HEK293 (cell line): ENCODE data around the gene PPIL6.

ENCODE experiments used
- CTCF ChIP-seq: fragments of 450-650 bp; formaldehyde crosslinking; IDR thresholded peaks from 2 replicates; pipeline ENCODE4 v1.5.1; 2016; ENCODE audit warnings: missing biosample characterization, missing genetic modification characterization
- MYNN ChIP-seq: fragments of 450-650 bp; formaldehyde crosslinking; IDR thresholded peaks from 2 replicates; pipeline ENCODE4 v1.5.1; 2016; ENCODE audit warnings: missing biosample characterization, missing genetic modification characterization, borderline replicate concordance
- REPIN1 ChIP-seq: fragments of 450-650 bp; formaldehyde crosslinking; IDR thresholded peaks from 2 replicates; pipeline ENCODE4 v1.5.1; 2017; ENCODE audit warnings: missing biosample characterization, missing genetic modification characterization, low read depth
- YY1 ChIP-seq: fragments of 450-650 bp; formaldehyde crosslinking; IDR thresholded peaks from 2 replicates; pipeline ENCODE4 v1.5.1; 2018; ENCODE audit warnings: missing biosample characterization, missing genetic modification characterization
- ZNF133 ChIP-seq: fragments of 450-650 bp; formaldehyde crosslinking; IDR thresholded peaks from 2 replicates; pipeline ENCODE4 v1.5.1; 2016; ENCODE audit warnings: missing biosample characterization, missing genetic modification characterization
- ZNF335 ChIP-seq: fragments of 450-650 bp; formaldehyde crosslinking; conservative IDR thresholded peaks from 2 replicates; pipeline ENCODE4 v1.5.1; 2016; ENCODE audit warnings: missing biosample characterization, missing genetic modification characterization
- ZNF664 ChIP-seq: fragments of 450-650 bp; formaldehyde crosslinking; IDR thresholded peaks from 2 replicates; pipeline ENCODE4 v1.5.1; 2016; ENCODE audit warnings: missing biosample characterization, missing genetic modification characterization
- ZNF670 ChIP-seq: fragments of 450-650 bp; formaldehyde crosslinking; IDR thresholded peaks from 2 replicates; pipeline ENCODE4 v1.5.1; 2016; ENCODE audit warnings: missing biosample characterization, missing genetic modification characterization, low read depth
- ZNF76 ChIP-seq: fragments of 450-650 bp; formaldehyde crosslinking; IDR thresholded peaks from 2 replicates; pipeline ENCODE4; 2016; ENCODE audit warnings: low read depth, missing biosample characterization, missing genetic modification characterization, borderline replicate concordance
- ZNF768 ChIP-seq: fragments of 450-650 bp; formaldehyde crosslinking; IDR thresholded peaks from 2 replicates; pipeline ENCODE4 v1.5.1; 2018; ENCODE audit warnings: missing biosample characterization, mild to moderate bottlenecking, missing genetic modification characterization
- TF ChIP-seq, protein P1 (sequence below): fragments of 450-650 bp; formaldehyde crosslinking; IDR thresholded peaks from 2 replicates; pipeline ENCODE4 v1.5.1; 2016; ENCODE audit warnings: missing biosample characterization, missing genetic modification characterization
- TF ChIP-seq, protein P2 (sequence below): fragments of 450-650 bp; formaldehyde crosslinking; conservative IDR thresholded peaks from 2 replicates; pipeline ENCODE4 v1.5.1; 2016; ENCODE audit warnings: low read depth, missing biosample characterization, missing genetic modification characterization
- TF ChIP-seq, protein P3 (sequence below): fragments of 450-650 bp; formaldehyde crosslinking; IDR thresholded peaks from 2 replicates; pipeline ENCODE4 v1.5.1; 2016; ENCODE audit warnings: missing biosample characterization, missing genetic modification characterization

DNA sequence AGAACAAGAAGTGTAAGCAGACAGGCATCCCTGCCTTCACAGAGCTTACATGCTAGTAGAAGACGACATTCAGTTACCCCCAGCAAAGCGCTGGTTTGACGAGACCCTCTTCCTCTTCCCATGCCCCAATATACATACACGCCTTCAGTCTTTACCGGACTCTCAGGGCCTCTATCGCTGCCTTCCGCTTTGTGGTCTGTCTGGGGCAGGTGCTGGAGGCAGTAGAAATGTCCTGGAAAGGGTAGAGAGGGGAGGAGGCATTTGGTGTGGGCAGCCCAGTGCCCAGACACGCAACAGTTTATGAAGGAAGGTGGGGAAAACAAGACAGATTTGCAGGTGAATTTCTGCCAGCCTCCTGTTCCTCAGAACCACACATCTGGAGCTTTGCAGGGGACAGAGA is 6.1 kb upstream of the PPIL6 start:
- TF ChIP-seq CTCF (tag by site-specific recombination): no peak
- no peak for TF ChIP-seq MYNN
- TF ChIP-seq ZNF664 (tag by site-specific recombination): no peak
- TF ChIP-seq ZNF133: no peak
- TF ChIP-seq ZNF670 (tag by site-specific recombination): no peak
- TF ChIP-seq, protein P1, sequence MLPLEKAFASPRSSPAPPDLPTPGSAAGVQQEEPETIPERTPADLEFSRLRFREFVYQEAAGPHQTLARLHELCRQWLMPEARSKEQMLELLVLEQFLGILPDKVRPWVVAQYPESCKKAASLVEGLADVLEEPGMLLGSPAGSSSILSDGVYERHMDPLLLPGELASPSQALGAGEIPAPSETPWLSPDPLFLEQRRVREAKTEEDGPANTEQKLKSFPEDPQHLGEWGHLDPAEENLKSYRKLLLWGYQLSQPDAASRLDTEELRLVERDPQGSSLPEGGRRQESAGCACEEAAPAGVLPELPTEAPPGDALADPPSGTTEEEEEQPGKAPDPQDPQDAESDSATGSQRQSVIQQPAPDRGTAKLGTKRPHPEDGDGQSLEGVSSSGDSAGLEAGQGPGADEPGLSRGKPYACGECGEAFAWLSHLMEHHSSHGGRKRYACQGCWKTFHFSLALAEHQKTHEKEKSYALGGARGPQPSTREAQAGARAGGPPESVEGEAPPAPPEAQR (tag by site-specific recombination): no peak
- TF ChIP-seq ZNF76 (tag by site-specific recombination): no peak
- TF ChIP-seq YY1 (tag by site-specific recombination): no peak
- TF ChIP-seq, protein P2, sequence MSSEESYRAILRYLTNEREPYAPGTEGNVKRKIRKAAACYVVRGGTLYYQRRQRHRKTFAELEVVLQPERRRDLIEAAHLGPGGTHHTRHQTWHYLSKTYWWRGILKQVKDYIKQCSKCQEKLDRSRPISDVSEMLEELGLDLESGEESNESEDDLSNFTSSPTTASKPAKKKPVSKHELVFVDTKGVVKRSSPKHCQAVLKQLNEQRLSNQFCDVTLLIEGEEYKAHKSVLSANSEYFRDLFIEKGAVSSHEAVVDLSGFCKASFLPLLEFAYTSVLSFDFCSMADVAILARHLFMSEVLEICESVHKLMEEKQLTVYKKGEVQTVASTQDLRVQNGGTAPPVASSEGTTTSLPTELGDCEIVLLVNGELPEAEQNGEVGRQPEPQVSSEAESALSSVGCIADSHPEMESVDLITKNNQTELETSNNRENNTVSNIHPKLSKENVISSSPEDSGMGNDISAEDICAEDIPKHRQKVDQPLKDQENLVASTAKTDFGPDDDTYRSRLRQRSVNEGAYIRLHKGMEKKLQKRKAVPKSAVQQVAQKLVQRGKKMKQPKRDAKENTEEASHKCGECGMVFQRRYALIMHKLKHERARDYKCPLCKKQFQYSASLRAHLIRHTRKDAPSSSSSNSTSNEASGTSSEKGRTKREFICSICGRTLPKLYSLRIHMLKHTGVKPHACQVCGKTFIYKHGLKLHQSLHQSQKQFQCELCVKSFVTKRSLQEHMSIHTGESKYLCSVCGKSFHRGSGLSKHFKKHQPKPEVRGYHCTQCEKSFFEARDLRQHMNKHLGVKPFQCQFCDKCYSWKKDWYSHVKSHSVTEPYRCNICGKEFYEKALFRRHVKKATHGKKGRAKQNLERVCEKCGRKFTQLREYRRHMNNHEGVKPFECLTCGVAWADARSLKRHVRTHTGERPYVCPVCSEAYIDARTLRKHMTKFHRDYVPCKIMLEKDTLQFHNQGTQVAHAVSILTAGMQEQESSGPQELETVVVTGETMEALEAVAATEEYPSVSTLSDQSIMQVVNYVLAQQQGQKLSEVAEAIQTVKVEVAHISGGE: no peak
- no peak for TF ChIP-seq REPIN1 (tag by site-specific recombination)
- TF ChIP-seq, protein P3, sequence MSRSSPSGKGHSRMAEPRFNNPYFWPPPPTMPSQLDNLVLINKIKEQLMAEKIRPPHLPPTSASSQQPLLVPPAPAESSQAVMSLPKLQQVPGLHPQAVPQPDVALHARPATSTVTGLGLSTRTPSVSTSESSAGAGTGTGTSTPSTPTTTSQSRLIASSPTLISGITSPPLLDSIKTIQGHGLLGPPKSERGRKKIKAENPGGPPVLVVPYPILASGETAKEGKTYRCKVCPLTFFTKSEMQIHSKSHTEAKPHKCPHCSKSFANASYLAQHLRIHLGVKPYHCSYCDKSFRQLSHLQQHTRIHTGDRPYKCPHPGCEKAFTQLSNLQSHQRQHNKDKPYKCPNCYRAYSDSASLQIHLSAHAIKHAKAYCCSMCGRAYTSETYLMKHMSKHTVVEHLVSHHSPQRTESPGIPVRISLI: no peak
- TF ChIP-seq ZNF335 (tag by site-specific recombination): no peak
- no peak for TF ChIP-seq ZNF768 (tag by site-specific recombination)
